A673 (cell line): Measurements from ENCODE around the gene RERE.

Experiments used
- EZH2 ChIP-seq: fragments of 200-600 bp; sonication (generic); IDR thresholded peaks from 2 replicates; pipeline ENCODE4 v1.6.1; 2017; ENCODE audit warnings: borderline replicate concordance, low read depth, mild to moderate bottlenecking, mixed read lengths, antibody characterized with exemption, low read length; ENCODE audit not compliant: poor library complexity, severe bottlenecking
- TF ChIP-seq, protein P1 (sequence below): fragments of 300-800, 200-600 bp; sonication (generic); conservative IDR thresholded peaks from 2 replicates; pipeline ENCODE4 v1.5.1; 2017; ENCODE audit warnings: low read depth, mild to moderate bottlenecking, antibody characterized with exemption, low read length, moderate library complexity, mixed read lengths

DNA sequence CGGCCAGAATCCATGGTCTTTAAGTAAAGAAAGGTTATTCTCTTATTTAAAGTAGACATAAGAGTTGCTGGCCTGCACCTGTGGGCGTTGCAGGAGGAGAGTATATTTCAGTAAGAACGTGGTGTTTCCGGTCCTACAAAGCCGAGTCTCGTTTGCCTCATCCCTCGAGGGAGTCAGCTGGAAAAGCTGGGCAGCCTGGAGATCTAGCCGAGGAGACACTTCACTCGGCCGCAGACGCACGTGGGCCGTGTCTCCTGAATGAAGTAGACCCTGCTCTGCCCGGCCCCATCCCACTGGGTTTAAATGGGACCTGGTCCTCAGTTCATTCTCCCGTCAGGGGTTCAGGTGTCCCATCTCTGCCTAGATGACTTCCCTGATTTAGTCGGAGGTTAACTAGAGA lies 484.6 kb downstream of the RERE start:
- TF ChIP-seq, protein P1, sequence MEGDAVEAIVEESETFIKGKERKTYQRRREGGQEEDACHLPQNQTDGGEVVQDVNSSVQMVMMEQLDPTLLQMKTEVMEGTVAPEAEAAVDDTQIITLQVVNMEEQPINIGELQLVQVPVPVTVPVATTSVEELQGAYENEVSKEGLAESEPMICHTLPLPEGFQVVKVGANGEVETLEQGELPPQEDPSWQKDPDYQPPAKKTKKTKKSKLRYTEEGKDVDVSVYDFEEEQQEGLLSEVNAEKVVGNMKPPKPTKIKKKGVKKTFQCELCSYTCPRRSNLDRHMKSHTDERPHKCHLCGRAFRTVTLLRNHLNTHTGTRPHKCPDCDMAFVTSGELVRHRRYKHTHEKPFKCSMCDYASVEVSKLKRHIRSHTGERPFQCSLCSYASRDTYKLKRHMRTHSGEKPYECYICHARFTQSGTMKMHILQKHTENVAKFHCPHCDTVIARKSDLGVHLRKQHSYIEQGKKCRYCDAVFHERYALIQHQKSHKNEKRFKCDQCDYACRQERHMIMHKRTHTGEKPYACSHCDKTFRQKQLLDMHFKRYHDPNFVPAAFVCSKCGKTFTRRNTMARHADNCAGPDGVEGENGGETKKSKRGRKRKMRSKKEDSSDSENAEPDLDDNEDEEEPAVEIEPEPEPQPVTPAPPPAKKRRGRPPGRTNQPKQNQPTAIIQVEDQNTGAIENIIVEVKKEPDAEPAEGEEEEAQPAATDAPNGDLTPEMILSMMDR: no peak
- TF ChIP-seq EZH2: no peak
